SH-SY5Y (cell line): ENCODE results near the gene FAM184B.

ENCODE experiments used
- GATA2 ChIP-seq: IDR thresholded peaks from 2 replicates; pipeline ENCODE4 v1.6.1; 2011; ENCODE audit warnings: mild to moderate bottlenecking, low read depth, low read length
- GATA3 ChIP-seq: IDR thresholded peaks from 2 replicates; pipeline ENCODE4 v1.6.1; 2011; ENCODE audit warnings: low read depth, mild to moderate bottlenecking, low read length, moderate library complexity

GRCh38 chr4:17816142-17816541 lies 34.7 kb upstream of the FAM184B start:
- no peak for TF ChIP-seq GATA3
- TF ChIP-seq GATA2: no peak
